ENCODE measurements around the gene GTF2A2. TPM values are rescaled to one million over a fixed set of nuclear protein-coding genes. Genes with fewer than 3 reads are reported as not detected.
"Not testable (repeated sequence)": the region's sequence is repeated elsewhere in the genome, so short reads cannot be mapped to it uniquely, and the experiment has no call there.

The GTF2A2 gene
- total RNA-seq, 2 experiments from 2014 or later, result 167 to 173 TPM

- CTCF ChIA-PET, result interaction anchor here (1.5 kb wide), 1 partner anchor 11 kb away, joined by 5 read pairs; no protein-coding TSS in a partner anchor
Observed at GRCh38 chr15:59699810-59700431, 42.6 kb upstream of the GTF2A2 start.

GRCh38 chr15:59698065-59698464 is 40.8 kb upstream of the GTF2A2 start:
- H3K27ac Mint-ChIP-seq; H3K9me3 Mint-ChIP-seq; ATAC-seq; POLR2A ChIA-PET; DNase-seq; CTCF ChIA-PET; H3K36me3 Mint-ChIP-seq (ENCODE audit: low read depth); H3K4me3 Mint-ChIP-seq; H3K27me3 Mint-ChIP-seq; H3K4me1 Mint-ChIP-seq (ENCODE audit: low read depth); intact Hi-C loops (cut with micrococcal nuclease): not testable (repeated sequence)

More at GRCh38 chr15:59699810-59700431, 42.6 kb upstream of the GTF2A2 start:
- no peaks in the 10 kb centered on the region for H3K9me3 Mint-ChIP-seq
- intact Hi-C loops (cut with micrococcal nuclease), result no loop called here
- H3K4me3 Mint-ChIP-seq, result no peak overlapping the region
- no peaks in the 10 kb centered on the region for H3K27me3 Mint-ChIP-seq
- POLR2A ChIA-PET, result no interaction called here
- DNase-seq (no peak), ATAC-seq (no peak)
- no peaks in the 10 kb centered on the region for H3K4me1 Mint-ChIP-seq (ENCODE audit: low read depth)
- no peak for TF ChIP-seq CTCF (IDR thresholded peaks at IDR 0.05)
- no peak overlapping the region for H3K27ac Mint-ChIP-seq
- H3K36me3 Mint-ChIP-seq (ENCODE audit: low read depth), result no peaks in the 10 kb centered on the region

- POLR2A ChIA-PET, result no interaction called here
- ATAC-seq (no peak), DNase-seq (no peak)
- Mint-ChIP-seq H3K27me3 (no peaks in the 10 kb centered on the region), H3K9me3 (no peaks in the 10 kb centered on the region), H3K36me3 (ENCODE audit: low read depth) (no peaks in the 10 kb centered on the region), H3K4me3 (no peak overlapping the region), H3K27ac (no peak overlapping the region), H3K4me1 (ENCODE audit: low read depth) (no peaks in the 10 kb centered on the region)
- CTCF ChIA-PET, result interaction anchor here (1.0 kb wide), 1 partner anchor 29 kb away, joined by 3 read pairs; no protein-coding TSS in a partner anchor
- no peak for TF ChIP-seq CTCF (IDR thresholded peaks at IDR 0.05)
- intact Hi-C loops (cut with micrococcal nuclease), result no loop called here
Observed at GRCh38 chr15:59696332-59696731, 39.0 kb upstream of the GTF2A2 start.

GRCh38 chr15:59694779-59695178 is 37.5 kb upstream of the GTF2A2 start:
- CTCF ChIA-PET, result interaction anchor here (1.5 kb wide), 1 partner anchor 30 kb away, joined by 3 read pairs; no protein-coding TSS in a partner anchor

GRCh38 chr15:59691194-59691805 is 34.0 kb upstream of the GTF2A2 start:
- intact Hi-C loops (cut with micrococcal nuclease), result no loop called here
- peaks cover 9% of the 10 kb centered on the region for H3K36me3 Mint-ChIP-seq (ENCODE audit: low read depth)
- no peaks in the 10 kb centered on the region for H3K27me3 Mint-ChIP-seq
- ChIA-PET POLR2A (no interaction called here), CTCF (interaction anchor here (0.6 to 3.8 kb wide), 24 partner anchors 10 to 735 kb away, joined by 3 to 27 read pairs (median 3); partner anchors contain the start of gene GTF2A2)
- H3K9me3 Mint-ChIP-seq, result no peaks in the 10 kb centered on the region
- H3K27ac Mint-ChIP-seq, result no peak overlapping the region
- peak; percentile 63 for TF ChIP-seq CTCF (IDR thresholded peaks at IDR 0.05)
- no peak for ATAC-seq
- H3K4me3 Mint-ChIP-seq, result peak overlapping the region; percentile 40
- H3K4me1 Mint-ChIP-seq (ENCODE audit: low read depth), result peaks cover 24% of the 10 kb centered on the region
- peak; percentile 75 for DNase-seq

More at GRCh38 chr15:59694779-59695178, 37.5 kb upstream of the GTF2A2 start:
- Mint-ChIP-seq H3K4me1 (ENCODE audit: low read depth) (peaks cover 10% of the 10 kb centered on the region), H3K27ac (no peak overlapping the region), H3K4me3 (no peak overlapping the region), H3K9me3 (no peaks in the 10 kb centered on the region), H3K27me3 (no peaks in the 10 kb centered on the region), H3K36me3 (ENCODE audit: low read depth) (no peaks in the 10 kb centered on the region)
- DNase-seq, result no peak
- POLR2A ChIA-PET, result no interaction called here
- no peak for TF ChIP-seq CTCF (IDR thresholded peaks at IDR 0.05)
- intact Hi-C loops (cut with micrococcal nuclease), result no loop called here
- no peak for ATAC-seq
